H54 (cell line): Measurements from ENCODE around the gene PRAC2.

Experiments
- DNase-seq: peaks from one replicate; pipeline ENCODE4 v3.0.0; 2011; ENCODE audit warnings: low spot score, mixed read lengths; ENCODE audit not compliant: insufficient read length
- FAIRE-seq: peaks from 3 replicates; lab custom pipeline; 2011; peaks lifted over from hg19 to GRCh38; lab: Jason Lieb, UNC
- POLR2A ChIP-seq: IDR thresholded peaks from 2 replicates; pipeline ENCODE4 v1.6.1; 2011; ENCODE audit warnings: low read depth, mild to moderate bottlenecking, low read length

Gene PRAC2

DNA sequence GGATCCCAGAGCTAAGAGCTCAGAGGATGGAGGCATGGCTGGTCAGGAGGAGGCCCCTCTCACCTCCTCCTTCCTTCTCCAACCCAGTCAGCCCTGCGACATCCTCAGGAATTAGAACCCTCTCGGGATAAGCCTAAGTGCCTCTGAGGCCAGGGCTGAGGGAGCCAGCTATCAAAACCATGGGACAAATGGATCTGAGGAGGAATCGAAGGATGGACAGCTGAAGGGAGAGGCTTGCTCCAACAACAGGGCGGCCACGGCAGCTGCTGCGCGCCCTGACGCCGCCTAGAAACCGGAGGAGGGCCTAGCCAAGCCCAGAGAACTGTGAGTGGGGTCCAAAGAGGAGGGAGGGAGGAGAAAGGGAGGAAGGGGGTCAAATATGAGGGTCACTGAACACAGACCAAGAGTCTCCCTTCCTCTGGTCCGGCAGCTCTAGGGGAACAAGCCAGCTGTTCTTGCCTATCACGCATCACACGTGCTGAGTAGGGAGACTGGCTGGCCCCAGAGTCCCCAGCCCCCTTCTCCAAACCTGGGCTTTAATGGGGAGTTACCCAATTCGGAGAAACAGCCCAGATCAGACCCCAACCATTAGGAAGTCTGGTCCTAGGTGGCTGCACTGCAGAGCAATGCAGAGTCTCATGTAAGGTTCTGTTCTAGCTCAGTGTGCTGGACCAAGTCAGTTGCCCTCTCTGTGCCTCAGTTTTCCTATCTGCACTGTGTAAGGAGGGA is 11.5 kb downstream of the PRAC2 start:
- no peak for DNase-seq
- no peak for TF ChIP-seq POLR2A
- no peak for FAIRE-seq

DNA sequence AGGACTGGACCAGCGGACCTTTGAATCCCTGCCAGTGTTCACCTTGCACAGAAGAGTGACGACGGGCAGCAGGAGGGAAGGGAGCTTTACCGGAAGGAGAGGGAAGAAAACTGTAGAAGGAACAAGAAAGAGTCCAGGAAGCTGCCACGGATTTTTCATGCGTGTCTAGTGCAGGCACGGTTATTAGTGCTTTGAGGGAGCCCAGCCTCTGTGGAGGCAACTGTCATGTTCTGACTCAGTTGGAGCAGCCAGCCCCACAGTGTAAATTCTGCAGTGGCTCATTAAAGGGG is 12.0 kb downstream of the PRAC2 start:
- FAIRE-seq, result no peak
- no peak for TF ChIP-seq POLR2A
- no peak for DNase-seq

DNA sequence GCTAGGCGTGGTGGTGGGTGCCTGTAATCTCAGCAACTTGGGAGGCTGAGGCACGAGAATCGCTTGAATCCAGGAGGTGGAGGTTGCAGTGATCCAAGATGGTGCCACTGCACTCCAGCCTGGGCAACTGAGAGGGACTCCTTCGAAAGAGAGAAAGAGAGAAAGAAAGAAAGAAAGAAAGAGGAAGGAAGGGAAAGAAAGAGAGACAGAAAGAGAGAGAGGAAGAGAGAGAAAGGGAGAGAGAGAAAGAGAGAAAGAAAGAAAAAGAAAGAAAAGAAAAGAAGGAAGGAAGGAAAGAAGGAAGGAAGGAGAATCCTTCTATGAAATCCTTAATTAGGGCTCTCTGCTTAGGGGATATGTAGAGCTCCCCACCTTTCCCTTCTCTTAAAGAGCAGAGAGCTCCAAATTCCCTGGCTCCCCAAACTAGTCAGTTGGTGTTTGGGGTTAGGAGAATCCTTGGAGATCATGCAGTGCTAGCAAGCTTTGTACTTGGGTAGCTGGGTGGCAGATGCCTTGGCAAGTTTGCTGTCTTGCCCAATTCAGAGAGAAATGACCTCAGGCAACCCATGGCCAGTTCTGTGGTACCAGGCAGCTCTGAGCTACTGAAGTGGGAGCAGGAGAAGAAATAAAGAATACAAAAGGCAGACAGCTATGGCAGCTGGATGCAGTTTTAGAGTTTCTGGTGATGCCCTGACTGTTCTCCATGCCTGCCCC is 14.5 kb downstream of the PRAC2 start:
- TF ChIP-seq POLR2A, result no peak
- no peak for DNase-seq
- FAIRE-seq, result no peak

DNA sequence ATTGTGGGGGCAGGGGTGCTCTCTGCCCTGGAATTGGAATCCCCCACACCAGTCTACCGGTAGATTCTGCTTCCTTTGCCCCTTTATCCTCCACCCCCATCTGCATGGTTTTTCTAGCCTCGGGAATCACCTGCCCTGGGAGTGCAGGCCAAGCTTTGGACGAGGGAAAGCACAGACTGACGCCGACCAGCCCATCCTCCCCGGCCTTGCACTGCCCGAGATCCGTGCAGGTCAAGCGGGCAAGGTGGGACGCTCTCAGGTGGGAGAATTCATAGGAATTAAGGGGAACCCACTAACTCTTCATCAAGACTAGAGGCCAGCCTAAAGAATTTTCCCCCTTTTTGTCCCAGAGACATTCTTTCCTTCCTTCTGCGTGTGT is 15.4 kb downstream of the PRAC2 start:
- DNase-seq (no peak), FAIRE-seq (no peak)
- no peak for TF ChIP-seq POLR2A

DNA sequence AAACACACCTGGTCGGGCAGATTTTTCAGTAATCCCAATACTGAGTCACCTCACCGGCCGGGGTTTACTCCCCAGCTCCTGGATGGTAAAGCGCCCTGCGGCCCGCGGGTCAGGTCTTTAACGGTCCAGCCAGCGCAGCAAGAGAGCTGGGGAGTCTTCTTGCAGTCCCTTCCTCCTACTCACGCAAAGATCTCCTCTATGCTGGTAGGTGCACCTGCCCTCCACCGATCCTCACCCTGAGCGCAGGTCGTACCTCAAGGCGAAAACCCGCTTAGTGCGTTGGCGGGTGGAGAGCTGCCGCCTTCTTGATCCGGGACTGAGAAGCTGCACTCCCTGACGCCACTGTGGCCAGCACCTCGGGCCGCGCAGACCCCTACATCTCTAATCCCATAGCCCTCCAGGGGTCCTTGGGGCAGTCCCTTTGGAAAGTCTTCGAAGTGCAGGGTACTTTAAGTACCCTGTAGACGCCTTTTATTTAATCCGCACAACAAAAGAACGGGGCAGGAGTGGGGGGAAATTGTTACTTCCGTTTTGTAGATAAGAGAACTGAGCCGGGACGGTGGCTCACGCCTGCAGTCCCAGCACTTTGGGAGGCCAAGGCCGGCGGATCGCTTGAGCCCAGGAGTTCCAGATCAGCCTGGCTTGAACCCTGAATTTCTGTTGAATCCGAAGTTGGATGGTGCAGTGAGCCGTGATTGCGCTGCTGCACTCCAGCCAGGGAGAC is 16.0 kb downstream of the PRAC2 start:
- no peak for TF ChIP-seq POLR2A
- FAIRE-seq, result no peak

DNA sequence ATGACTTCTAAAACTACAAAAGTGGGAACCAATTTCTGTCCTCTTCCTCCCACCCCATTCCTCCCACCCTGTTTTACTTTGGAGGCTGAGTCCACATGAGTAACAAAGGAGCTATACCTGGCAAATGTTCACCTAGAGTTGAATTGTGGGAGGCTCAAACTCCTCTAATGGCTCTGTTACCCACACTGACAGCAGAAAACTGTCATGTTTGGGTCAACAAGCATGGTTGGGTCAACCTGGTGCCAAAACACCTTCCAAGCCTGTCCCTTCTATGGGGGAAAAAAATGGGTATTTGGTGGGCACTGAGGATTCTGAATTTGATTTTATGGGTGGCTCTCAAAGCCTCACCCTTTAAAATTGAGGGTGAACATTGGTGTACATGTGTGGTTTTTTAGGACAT is 17.6 kb downstream of the PRAC2 start:
- DNase-seq, result no peak
- TF ChIP-seq POLR2A, result no peak
- FAIRE-seq, result no peak

More for the DNA sequence above, 16.0 kb downstream of the PRAC2 start:
- DNase-seq, result no peak

DNA sequence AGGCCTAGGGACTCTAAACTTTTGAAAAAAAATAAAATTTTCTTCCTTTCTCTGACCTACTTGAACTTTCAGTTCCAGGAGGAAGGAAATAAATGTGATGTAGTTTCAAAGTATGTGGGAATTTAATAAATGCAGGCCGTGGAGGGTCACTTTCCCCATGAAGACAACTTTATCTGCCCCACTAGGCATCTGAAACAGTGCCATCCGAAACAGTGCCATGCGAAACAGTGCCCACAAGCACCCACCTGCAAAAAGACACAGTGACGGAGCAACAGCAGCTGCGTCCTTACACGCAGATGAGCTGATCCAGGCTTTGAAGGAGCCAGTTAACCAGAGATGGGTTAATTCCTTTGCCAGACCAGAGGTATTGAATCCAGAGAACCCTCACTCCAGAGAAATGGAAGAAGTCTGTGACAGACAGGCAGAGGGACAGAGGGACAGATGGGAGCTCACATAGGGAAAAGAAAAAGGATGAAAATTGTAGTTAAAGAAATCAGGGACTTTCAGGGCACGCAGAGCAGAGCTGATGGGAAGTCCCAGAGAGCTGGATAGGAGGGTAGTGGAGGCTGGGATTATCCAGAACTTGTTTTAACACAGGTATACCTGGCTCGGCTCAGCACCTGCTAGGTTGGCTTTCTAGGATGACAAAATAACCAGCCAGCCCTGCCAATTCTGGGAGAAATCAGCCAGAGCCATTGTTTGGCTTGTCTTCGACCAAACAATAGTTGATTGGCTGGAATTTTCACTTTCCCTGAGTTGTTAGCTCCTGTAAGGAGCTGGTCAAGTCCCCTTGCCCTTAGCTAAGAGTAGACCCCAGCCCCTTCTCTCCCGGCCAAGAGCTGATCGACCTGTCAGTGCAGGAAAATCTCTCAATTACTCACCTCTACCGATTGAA is 22.6 kb downstream of the PRAC2 start:
- TF ChIP-seq POLR2A, result no peak
- no peak for FAIRE-seq
- no peak for DNase-seq

DNA sequence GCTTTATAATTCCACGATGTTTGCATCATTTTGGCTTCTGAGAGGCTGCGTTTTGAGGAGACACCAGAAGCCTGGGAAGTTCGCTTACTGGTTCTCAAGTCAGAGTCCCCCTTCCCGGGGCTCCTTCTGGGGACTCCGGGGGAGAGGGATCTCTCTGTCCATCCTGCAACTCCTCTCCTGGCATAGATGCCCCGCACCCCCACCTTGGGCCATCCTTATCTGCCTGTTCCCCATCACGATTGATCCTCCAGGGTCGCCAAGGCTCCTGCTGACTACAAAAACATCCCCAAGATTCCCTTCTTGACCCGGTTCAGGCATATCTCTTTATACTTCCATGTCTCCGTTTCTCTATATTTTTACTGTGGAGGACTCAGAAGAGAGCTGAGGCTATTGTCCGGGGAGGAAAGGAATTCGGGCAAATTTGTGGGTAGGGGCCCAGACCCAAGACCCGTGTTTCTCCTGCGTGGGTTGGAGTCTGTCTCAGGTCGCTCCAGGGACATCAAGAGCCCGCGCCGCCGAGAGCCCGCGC is 24.0 kb downstream of the PRAC2 start:
- FAIRE-seq (no peak), DNase-seq (no peak)
- TF ChIP-seq POLR2A, result no peak

DNA sequence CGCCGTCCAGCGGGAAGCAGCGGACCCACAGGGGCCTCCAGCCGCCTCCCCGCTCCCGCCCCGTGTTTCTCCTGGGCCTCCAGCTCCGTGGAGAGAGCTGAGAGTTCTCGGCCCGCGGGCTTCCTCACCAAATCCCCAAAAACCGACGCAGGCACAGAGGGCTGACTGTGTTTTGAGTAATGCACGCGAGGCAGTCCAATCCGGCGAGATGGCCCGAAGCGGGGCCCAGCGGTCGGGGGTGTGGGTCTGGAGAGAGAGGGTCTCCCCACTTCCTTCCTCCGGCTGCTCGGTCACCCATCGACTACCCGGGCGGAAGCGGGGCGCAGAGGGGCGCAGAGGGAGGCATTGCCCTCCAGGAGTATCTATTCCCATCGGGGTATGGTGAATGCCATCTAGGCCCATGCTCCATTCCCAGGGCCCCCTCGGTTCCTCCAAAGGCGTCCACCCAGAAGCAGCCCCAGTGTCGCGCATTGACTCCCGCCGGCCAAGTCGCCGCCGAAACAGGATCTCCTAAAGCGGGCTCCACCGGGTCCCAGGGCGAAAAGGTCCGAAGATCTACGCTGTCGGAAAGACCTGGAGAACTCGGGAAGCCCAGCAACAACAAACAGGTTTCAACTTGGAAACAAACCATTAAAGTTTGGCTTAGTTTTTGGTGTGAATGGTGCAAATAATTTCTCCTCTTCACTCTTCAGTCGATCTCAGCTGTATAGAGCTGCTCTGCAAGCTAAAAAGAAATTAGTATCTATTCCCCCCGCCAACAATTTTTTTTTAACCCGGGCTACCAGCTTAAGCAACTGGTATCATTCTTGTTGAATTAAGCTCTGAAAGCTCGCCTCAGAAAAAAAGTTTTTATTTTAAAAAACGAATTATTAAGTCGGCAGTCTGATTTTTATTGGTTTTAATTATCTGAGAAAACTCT is 24.7 kb downstream of the PRAC2 start:
- DNase-seq, result no peak
- no peak for FAIRE-seq

DNA sequence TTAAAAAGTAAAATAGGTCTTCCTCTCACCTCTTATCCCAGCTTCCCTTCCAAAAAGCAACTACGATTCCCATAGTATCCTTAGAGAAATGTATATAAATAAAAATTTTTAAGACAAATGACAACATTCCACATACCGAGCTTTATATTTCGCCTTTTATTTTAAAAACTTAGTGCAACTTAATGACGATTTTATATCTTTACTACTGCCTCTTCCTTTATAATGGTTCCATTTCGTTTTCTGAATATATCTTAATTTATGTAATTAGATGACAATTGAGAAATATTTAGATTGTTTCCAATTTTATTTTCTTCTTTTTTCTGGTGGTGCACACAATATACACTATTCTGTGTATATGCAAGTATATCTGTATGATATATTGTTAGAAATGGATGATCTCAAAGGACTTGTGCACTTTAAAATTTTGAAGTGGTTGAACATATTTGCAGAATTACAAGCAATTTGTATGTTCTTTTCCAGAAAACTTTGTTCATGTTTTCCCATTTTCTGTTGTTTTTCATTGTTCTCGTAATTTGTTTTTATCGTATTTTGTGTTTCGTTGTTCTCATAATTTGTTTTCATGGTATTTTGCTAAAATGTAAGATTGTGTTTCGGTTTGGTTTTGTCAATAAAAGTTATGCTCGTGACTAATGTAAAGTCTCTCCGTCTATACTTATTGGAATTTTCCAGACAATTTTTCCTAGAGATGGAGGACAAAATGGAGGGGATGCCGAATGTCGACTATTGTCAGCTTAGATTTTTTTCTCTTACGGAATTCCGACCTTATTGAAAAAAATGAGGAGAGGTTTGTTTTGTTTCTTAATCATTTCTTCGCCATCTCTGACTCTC is 26.0 kb downstream of the PRAC2 start:
- DNase-seq, result no peak
- TF ChIP-seq POLR2A, result no peak
- FAIRE-seq, result no peak

More for the DNA sequence above, 24.7 kb downstream of the PRAC2 start:
- no peak for TF ChIP-seq POLR2A
